ENCODE results near the gene HBZ.

GRCh38 chr16:193441-193840 is 41.0 kb downstream of the HBZ start:
- TF ChIP-seq CTCF (IDR thresholded peaks at IDR 0.05; ENCODE audit: low read length) (no peak), EZH2 (optimal IDR thresholded peaks at IDR 0.05; ENCODE audit: low read depth, low read length) (no peak)
